GM19452 (cell line): ENCODE measurements around the gene TBC1D3B.
"Not testable (repeated sequence)": the region's sequence is repeated elsewhere in the genome, so short reads cannot be mapped to it uniquely, and the experiment has no call there.

Experiments
- ATAC-seq: cut with Tn5 transposase; IDR thresholded peaks from one replicate; pipeline ENCODE4 v1.9.1; 2021; ENCODE audit not compliant: unreplicated experiment

Gene TBC1D3B

DNA sequence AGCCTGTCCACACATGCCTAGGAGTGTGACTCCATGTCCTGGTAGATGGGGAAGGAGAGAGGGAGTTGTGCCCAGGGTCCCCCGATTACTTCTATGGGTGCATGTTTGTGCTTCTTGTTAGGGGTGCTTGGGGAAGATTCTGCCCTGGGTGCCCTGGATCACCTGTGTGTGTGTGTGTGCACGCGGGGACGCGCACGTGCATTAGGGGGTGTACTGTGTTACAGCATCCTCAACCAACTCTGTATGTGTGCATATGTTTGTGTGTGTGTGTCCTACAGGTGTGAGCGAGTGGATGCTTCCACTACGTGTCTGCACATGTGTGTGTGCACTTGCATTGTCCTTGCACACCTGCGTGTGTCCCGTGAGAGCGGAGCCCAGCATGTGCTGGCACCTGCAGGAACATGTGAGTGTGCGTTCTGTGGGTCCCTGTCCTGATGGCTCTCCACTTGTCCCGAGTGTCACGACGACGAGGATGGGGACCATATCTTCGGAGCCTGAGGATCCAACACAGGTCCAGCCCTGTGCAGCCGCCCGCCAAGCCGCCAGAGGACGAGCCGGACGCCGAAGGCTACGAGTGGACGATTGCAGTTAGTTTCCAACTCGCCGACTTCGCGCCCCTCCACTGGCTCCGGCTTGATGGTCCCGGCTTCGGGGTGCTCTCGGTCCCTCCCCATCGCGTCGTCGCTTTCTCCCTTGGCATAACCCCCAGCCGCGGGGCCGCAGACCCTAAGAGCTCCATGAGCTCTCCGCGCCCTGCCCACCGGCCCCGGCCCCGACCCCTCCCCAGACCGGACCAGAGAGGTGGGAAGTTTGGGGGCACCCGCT, 6.0 kb upstream of the TBC1D3B start:
- no peak for ATAC-seq

DNA sequence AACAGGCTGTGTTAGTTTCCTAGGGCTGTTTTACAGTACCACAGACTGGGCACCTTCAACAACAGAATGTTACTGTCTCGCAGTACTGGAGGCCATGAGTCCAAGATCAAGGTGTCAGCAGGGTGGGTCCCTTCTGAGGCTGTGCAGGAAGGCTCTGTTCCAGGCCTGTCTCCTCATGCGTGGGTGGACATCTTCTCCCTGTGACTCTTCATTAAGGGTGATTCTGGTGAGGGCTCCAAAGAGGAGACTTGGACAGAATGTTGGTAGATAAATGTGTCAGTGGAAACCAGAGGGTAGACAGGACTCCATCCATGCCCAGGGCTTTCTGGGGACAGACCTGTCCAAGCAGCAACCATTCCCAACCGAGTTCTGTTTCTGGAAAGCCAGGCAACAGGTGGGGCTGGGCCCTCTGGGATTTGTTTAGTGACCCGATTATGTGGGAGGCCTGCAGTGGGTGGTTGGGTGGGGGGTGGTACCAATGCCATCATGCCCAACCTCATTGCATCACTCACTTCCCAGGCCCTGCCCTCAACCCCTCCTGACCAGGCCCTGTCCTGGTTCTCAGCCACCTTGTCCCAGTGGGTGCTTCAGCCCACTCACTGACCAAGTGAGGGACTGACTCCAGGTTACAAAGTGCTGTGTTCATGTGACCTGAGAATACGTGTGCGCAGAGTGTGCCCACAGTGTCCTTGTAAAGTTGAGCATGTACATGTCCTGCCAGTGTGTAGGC, 5.2 kb upstream of the TBC1D3B start:
- not testable (repeated sequence) for ATAC-seq

DNA sequence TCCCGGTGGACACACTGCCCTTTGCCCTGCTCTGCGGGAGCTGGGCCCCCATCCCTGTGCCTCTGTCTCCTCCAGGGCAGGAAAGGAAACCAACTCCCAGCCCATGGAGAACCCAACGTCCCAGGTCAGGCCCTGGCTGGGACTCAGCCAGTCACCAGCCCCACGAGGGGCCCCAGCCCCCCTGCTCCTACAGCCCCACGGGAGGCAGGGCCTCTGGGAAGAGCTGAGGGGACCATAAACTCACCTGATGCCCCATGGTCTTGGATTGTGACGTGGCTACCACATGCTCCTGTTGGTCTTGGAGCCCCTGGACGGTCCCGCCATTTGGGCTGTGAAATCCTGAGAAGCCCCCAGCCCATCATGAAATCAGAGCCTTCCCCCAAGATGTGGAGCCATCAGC, 7.6 kb downstream of the TBC1D3B start:
- not testable (repeated sequence) for ATAC-seq

DNA sequence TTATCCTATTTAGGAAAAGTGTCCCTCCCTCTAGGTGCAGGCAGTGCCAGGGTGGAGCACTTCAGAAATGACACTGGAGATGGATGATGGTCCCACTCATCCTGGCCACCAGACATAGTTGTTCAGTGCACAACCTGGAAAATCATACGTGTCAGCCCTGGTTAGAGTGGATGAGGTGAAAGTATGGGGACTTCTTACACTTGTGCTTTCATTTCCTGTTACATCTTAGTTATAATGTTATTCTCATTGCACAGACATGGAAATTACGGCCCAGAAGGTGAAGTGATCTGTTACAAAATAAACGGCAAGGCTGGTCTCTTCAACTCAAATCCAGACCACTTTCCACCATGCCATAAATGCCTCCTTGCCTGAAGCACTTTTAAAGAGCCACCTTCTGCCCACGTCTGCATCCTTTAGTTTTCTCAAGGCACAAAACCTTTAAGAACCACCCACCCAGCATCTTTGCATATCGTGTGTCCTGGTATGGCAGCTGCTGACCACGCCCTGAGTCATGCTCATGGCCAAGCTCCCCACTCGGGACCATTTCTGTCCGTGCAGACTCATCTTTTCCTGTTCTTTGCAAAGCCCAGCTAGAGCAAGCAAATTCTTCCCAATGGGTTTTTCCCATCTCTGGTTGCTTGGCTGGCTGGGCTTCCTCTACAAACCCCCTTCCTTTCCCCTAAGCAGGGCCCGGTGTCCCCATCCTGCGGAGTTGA, 22.4 kb downstream of the TBC1D3B start:
- ATAC-seq: no peak

DNA sequence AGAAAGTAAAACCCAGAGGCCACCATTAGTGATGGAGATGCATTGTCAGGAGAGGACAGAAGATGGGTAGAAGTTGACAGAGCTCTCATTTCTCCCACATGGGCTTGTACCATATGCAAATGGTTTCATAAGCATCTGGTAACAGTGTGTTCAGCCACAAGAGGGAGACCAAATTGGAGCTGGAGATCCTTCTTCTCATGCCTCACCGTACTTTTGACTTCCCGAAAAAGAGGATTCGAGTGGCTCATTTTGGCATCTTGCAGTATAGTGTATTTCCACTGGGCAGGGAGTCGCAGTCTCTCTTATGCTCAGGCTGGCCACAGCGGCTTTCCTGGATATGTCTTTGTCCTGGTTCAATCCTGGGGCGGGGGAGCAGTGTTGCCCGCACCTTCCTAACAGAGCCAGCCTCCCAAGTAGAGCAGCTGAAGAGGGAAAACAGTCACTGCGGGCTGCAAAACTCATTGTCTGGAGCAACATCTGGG, 23.8 kb downstream of the TBC1D3B start:
- no peak for ATAC-seq

DNA sequence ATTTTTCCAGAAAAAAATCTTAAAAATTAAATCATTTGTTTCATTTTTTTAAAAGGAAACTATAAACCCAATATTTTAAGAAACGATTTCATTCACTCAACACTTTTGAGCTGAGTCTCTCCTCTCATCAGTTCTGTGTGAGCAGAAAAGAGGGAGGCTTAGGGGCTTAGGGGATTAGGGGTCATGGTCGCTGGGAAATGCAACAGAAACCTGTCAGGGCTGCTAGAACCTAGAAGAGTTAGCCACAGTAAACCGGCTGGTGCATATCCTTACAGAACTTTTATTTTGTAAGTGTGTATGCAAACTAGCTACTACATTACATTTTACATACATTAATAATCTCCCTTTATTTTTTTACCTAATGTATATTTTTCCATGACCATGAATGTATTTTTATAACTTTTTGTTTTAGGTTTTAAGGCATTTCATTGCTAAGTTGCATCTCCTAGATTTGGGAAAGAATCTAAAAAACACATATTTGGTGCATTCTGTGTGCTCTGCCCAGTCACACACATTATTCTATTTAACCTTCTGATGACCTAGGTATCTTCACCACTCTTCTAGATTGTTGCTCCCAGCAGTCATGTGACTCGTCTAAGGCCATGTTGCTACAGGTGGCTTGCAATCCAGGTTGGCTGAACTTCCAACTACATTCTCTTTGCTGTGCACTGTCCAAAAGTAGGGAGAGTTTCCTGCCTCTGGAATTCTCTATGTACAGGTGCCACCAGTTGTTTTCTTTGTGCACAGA, 24.4 kb downstream of the TBC1D3B start:
- no peak for ATAC-seq

DNA sequence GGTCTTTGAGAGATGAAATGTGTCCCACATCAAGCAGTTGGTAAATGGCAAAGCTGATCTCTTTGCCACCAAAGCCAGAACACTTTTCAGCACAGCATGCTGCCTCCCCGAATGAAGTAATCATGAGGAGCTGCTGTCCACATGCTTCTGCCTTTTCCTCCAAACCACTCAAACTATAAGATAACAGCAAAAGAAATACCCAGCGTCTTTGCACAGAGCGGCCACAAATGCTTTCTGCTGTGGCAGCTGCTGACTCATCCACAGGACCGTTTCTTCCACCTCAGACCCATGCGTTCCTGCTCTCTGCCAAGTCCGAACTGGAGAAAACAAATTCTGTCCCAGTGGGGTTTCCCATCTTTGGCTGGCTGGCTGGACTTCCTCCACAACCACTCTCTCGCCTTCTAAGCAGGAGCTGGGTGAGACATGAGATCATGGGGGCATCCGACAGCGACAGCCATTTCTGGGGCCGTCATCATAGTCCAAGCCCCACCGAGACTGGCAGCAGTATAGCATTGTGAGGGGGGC, 27.1 kb downstream of the TBC1D3B start:
- ATAC-seq: no peak

DNA sequence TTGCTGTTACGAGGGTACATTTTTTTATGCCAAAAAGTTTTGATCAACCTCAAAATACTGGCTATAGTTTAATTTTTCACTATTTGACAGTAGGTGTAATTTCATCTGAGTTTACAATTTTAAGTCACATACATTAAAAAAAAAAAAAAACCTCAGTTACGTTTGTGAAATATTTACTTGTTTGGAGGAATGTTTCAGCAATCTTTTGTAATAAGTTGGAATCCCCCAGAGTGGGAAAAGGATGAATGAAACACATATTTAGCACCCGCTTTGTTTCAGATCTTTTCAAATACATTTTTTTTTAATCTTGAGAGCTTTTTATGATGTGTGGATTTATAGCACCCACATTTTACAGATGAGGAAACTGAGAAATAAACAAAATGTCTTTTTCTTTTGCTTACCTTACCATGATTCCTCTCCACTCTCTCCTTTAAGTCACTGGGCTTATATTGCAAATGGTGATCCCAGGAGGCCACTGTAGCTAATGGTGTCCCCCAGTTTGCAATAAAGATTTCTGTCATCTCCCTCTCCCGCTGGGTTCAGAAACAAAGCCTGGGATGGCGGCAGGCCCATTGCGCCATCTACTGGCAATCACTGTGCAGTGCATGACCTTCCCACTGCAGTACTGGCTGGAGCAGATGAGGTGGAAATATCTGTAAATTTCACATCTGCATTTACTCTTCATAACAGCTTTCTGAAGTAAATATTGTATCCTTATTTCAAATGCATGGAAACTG, 27.7 kb downstream of the TBC1D3B start:
- no peak for ATAC-seq

DNA sequence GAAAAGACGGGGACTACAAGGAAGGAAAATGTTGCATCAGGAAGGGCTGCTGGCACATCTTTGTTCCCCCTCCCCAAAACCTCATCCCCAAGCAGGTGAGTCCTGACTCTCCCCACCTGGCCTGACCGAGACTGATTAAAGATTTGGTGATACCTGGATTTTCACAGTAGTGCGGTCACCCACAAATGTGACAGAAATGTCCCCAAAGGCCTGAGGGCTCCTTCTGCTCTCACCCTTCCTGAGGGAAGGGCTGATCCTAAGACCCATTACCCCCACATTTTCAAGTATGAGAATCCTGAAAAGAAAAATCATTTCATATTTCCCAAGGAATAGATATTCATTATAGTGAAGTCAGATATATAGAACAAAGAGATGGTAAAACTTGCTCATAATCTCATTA, 28.8 kb downstream of the TBC1D3B start:
- ATAC-seq: no peak

DNA sequence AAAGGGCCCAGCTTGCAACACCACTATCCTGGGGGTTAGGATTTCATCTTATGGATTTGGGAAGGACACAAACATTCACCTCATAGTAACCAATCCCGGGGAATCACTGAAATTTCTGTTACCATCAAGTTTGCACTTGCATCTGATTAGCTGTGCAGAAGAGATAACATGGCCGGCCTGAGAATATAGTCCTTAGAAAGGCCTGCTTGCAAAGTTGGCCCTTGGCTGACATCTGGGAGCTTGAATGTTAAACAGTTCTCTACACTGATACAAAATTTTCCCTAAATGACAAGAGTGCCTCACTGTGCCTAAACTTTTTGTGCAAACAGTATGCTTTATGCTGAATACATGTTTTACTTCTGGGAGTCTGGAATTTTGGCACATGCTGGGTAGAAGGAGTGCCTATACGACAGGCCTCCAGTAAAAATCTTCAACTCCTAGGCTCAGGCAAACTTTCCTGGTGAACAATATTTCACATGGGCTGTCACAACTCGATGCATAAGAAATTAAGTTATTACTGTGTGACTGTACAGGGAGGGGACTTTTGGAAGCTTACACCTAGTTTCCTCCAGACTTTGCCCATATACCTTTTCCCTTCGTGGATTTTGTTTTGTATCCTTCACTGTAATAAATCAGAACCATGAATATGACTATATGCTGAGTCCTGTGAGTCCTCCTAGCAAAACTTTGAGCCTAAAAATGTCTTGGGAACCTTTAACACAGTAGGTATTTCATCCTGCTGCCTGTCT, 31.3 kb downstream of the TBC1D3B start:
- no peak for ATAC-seq

DNA sequence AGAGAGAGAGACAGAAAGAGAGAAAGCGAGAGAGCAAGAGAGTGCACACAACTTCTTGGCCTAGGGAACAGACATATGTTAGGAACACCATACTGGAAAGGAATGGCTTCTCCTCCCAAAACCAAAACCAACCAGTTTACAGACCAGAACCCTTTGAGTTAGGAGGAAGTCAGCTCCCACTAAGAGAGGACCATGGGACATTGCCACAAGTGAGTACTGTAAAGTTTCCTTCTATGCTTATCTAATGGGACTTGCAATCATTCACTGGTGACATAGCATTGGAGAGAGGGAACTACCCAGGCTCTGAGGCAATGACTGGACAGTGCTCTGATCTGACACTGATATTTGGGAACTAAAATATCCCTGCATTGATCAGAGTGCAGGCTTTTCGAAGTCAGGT, 32.4 kb downstream of the TBC1D3B start:
- ATAC-seq: no peak

DNA sequence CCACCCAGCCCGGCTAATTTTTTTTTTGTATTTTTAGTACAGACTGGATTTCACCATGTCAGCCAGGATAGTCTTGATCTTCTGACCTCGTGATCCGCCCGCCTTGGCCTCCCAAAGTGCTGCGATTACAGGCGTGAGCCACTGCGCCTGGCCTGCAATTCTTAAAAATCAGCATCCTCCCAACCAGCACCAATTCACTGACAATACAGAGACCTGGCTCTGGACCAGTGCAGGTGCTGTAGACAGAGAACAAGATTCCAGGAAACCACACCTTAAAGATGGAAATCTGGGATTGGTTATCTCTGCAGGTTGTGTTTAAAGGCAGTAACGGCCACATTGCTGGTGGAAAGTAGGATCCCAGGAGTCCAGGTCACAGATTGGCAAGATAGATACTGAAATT, 33.6 kb downstream of the TBC1D3B start:
- ATAC-seq: no peak

DNA sequence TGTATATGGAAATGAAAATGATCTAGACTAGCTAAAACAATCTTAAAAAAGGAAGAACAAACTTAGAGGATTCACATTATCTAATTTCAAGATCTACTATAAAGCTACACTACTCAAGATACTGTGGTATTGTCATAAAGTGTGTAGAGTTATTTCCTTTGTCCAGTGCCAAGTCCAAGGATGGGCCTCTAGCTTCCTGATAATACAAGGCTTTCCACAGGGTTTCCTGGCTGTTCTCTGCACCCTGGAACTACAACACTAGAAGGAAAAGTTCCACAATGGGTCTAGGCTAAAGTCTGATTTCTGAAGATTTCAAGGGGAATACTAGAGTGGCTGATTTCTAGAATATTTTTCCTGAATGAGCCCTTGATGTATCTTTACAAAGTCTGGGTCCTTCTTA, 34.2 kb downstream of the TBC1D3B start:
- ATAC-seq: no peak

DNA sequence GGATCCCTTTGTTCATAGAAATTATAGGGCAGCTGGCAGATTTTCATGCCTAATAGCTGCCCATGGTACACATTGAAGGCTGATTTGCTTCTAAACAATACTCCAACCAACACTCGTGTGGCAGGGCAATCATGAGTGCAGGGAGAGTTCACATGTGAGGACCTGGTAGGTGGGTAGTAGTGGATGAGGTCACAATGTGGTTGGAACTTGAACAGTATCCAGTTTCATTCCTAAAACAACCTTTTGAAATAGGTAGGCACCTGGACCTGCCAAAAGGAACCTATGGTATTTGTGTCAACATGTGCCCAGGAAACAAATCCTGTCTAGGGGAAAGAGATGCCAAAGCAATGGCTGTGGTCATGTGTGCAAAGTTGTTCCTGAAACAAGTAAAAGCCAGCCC, 40.0 kb downstream of the TBC1D3B start:
- no peak for ATAC-seq

DNA sequence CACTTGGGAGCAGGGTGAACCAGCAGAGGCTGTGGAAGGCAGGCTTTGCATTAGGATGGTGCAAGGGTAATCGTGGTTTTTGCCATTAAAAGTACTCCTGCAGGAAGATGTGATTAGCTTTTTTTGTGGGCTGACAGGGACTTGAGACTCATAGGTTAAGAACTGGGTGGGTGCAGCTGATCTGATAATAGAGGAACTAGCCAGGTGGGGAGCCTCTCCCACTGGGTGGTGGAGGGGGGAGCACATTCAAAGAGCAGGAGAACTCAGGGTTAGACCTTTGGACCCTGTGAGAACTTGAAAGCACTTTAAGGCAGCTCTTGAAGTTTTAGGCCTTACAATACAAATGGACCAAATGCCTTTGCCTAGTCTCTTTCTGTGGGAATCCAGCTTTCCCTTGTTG, 40.4 kb downstream of the TBC1D3B start:
- no peak for ATAC-seq

DNA sequence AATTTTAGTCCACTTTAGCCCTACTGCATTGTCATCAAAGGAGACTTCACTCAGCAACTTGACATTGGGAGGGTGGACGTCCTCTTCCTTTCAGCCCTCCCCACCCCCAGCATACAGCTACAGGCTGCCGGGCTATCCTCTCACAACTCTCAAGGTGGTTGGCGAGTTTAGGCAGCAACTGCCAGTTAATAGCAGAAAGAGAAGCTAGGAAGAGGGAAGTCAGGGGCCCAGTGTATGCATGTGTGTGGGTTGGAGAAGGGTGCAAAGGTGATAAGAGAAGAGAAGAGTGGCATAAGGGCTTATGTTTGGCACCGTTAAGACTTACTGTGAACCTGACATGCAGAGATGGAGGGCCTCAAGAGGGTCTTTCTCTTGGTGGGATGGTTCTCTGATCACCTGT, 41.0 kb downstream of the TBC1D3B start:
- ATAC-seq: no peak

DNA sequence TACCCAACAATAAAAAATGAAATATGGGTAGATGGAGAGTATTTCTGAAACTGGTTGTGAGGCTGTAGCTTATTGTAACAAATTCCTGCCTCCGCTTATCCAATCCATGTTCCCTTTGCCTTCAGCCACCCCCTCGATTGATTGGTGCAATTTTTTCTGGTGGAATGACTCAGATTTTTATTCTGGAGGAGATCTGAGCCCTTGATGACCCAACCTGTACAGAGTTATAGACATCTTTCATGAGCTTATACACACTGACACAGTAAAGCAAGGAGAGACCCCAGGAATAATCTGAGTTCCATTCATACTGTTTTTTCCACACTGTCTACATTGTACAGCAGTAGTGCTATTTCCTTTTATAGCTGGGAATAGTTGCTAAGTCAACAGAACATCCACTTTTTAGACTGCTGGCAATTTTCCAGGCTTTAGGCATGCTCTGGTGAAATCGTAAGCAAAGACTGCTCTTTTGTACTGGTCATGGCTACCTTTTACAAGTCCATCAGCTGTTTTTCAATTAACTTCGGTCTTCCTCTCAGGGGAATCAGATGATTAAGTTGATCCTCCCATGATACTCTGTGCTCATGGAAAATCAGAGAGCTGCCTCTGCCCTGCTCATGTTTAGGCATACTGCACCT, 42.7 kb downstream of the TBC1D3B start:
- no peak for ATAC-seq

DNA sequence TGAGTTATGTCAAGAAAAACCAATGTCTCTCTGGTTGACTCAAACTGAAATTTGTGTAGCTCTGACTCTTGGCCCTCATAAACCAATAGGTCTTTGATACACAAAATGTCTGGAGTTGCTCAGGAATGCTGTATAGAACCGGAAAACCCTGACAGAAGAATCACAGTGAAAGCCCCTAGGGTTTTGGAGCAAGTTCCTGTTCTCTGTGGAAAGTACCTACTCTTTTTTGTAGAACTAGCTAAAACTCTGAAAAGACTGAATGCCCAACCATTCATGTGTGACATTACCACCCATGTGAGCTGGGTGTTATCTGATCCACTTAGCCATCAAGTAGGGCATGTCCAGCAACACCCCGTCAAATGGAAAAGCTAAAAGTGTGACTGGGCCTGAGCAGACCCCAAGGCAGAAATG, 44.0 kb downstream of the TBC1D3B start:
- ATAC-seq: no peak

DNA sequence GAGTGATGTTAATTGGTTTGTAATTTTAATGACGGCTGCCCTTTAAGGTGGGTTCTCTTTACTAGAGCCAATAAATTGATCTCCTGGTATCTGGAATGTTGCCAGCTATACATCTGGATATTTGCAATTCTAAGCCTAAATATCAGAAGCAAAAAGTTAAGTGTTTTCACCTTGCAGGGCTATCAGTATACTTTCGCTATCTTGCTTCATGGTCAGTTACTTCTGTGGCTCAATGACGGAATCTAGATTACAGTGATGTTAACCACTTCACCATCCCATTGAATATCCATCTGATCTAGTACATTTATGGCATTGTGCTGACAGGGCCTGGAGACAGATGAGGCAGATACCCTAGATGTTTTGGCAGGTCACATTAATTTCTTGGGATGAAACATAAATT, 44.5 kb downstream of the TBC1D3B start:
- ATAC-seq: no peak
